B cell (primary cell): ENCODE results near the gene FAM53C. TPM values are rescaled to one million over a fixed set of nuclear protein-coding genes. Genes with fewer than 3 reads are reported as not detected.

Experiments used
- ATAC-seq: fragments of 200-7000 bp; cut with Tn5 transposase; one replicate; pipeline ENCODE4 v1.10.0; 2021; ENCODE audit warnings: low read depth, mild to moderate bottlenecking, moderate number of reproducible peaks, moderate library complexity
- CTCF ChIA-PET: fragments of 350-600 bp; sonication (Branson Sonifier 250); formaldehyde crosslinking; loops from one replicate; lab custom pipeline; 2021; ENCODE audit warnings: antibody characterized with exemption, inconsistent platforms; lab: Charles Lee
- POLR2A ChIA-PET: fragments of 350-600 bp; sonication (Branson Sonifier 250); formaldehyde crosslinking; loops from one replicate; lab custom pipeline; 2021; ENCODE audit warnings: antibody characterized with exemption; lab: Charles Lee
- DNase-seq: peaks from one replicate; pipeline ENCODE4 v3.0.0; 2013
- H2AFZ ChIP-seq: 2 replicates; pipeline ENCODE4 v1.6.1; 2012; ENCODE audit warnings: mild to moderate bottlenecking, low read depth, low read length; ENCODE audit not compliant: insufficient read depth, poor library complexity, severe bottlenecking
- H3K27ac ChIP-seq, 2 donors: 1 replicate in 1 of 2; 2 replicates in 1 of 2; pipeline ENCODE4 v1.5.1; 2012 to 2013; ENCODE audit warnings: low read length in 2 of 2, mild to moderate bottlenecking in 2 of 2, moderate library complexity in 1 of 2
- H3K27me3 ChIP-seq, 4 experiments: fragments of 200-600 bp in 1 of 4; sonication (generic) in 1 of 4; replicated peaks in 1 of 4; 1 replicate in 2 of 4; 2 replicates in 2 of 4; pipeline versions ENCODE4 v1.6.1 to v1.7.0; 2013 to 2016; ENCODE audit warnings: low read length in 3 of 4, mild to moderate bottlenecking in 2 of 4, mixed read lengths in 1 of 4, moderate library complexity in 1 of 4; ENCODE audit not compliant: insufficient read depth in 4 of 4, control insufficient read depth in 3 of 4; ENCODE audit errors: control extremely low read depth in 1 of 4
- H3K36me3 ChIP-seq, 2 experiments: replicated peaks in 1 of 2; 1 replicate in 1 of 2; 2 replicates in 1 of 2; pipeline versions ENCODE4 v1.6.1 to v1.7.1; 2013; ENCODE audit warnings: low read length in 1 of 2; ENCODE audit not compliant: insufficient read depth in 2 of 2, control insufficient read depth in 1 of 2; ENCODE audit errors: control extremely low read depth in 1 of 2, extremely low read depth in 1 of 2
- H3K4me1 ChIP-seq, 2 donors: fragments of 200-600 bp in 1 of 2; sonication (generic) in 1 of 2; 1 replicate in 1 of 2; 2 replicates in 1 of 2; pipeline versions ENCODE4 v1.5.1 to v1.6.1; 2013 to 2017; ENCODE audit warnings: low read length in 2 of 2; ENCODE audit not compliant: control insufficient read depth in 2 of 2, insufficient read depth in 2 of 2
- H3K4me2 ChIP-seq: replicated peaks from 2 replicates; pipeline ENCODE3; 2012; ENCODE audit warnings: mild to moderate bottlenecking, low read depth, low read length; ENCODE audit not compliant: poor library complexity, severe bottlenecking
- H3K4me3 ChIP-seq, 5 experiments: fragments of 200-600 bp in 1 of 5; sonication (generic) in 1 of 5; 1 replicate in 3 of 5; 2 replicates in 2 of 5; pipeline versions ENCODE4 v1.5.1 to v1.7.0; 2011 to 2016; ENCODE audit warnings: low read length in 4 of 5, mild to moderate bottlenecking in 4 of 5, low read depth in 2 of 5, control low read depth in 1 of 5, moderate library complexity in 1 of 5; ENCODE audit not compliant: insufficient read depth in 1 of 5; ENCODE audit errors: control extremely low read depth in 1 of 5, extremely low read depth in 1 of 5
- H3K79me2 ChIP-seq: fragments of 200-600 bp; sonication (generic); one replicate; pipeline ENCODE4 v1.6.0; 2016; ENCODE audit warnings: low read length; ENCODE audit not compliant: control insufficient read depth, insufficient read depth
- H3K9ac ChIP-seq: fragments of 200-600 bp; sonication (generic); 2 replicates; pipeline ENCODE4 v1.6.1; 2017; ENCODE audit warnings: mild to moderate bottlenecking, low read length, moderate library complexity
- H3K9me3 ChIP-seq, 3 donors: one replicate each; pipeline versions ENCODE4 v1.6.1 to v1.7.1; 2013; ENCODE audit warnings: low read length in 2 of 3; ENCODE audit not compliant: control insufficient read depth in 2 of 3, insufficient read depth in 1 of 3; ENCODE audit errors: control extremely low read depth in 1 of 3
- H4K20me1 ChIP-seq: 2 replicates; pipeline ENCODE4 v1.6.0; 2012; ENCODE audit warnings: mild to moderate bottlenecking, low read length; ENCODE audit not compliant: insufficient read depth, control insufficient read depth, poor library complexity, severe bottlenecking
- H3K27ac Mint-ChIP-seq: one replicate; pipeline ENCODE4 v1.8.0; 2021; ENCODE audit warnings: mixed read lengths
- H3K27me3 Mint-ChIP-seq: one replicate; pipeline ENCODE4 v1.8.0; 2021; ENCODE audit warnings: mixed read lengths
- H3K4me1 Mint-ChIP-seq: one replicate; pipeline ENCODE4 v1.8.0; 2021; ENCODE audit warnings: mixed read lengths
- H3K4me3 Mint-ChIP-seq: one replicate; pipeline ENCODE4 v1.8.0; 2021; ENCODE audit warnings: mixed read lengths
- H3K9me3 Mint-ChIP-seq: one replicate; pipeline ENCODE4 v1.8.0; 2022; ENCODE audit warnings: mixed read lengths; ENCODE audit not compliant: insufficient read depth
- CTCF ChIP-seq: fragments of 200-600 bp; IDR thresholded peaks from one replicate; pipeline ENCODE4 v1.8.0; 2022; ENCODE audit warnings: antibody characterized with exemption, mild to moderate bottlenecking
- EZH2 ChIP-seq: IDR thresholded peaks from 2 replicates; pipeline ENCODE4 v1.6.1; 2012; ENCODE audit warnings: borderline replicate concordance, low read depth, mild to moderate bottlenecking, moderate library complexity, low read length; ENCODE audit not compliant: insufficient read depth, poor library complexity, severe bottlenecking
- whole genome bisulfite sequencing: methylation state at CpG from one replicate; pipeline ENCODE4 v1.1.5; 2013; ENCODE audit warnings: missing lambda C conversion rate; ENCODE audit not compliant: insufficient coverage; 5-methylcytosine and 5-hydroxymethylcytosine counted together
- intact Hi-C: fragments of 100-400 bp; cut with micrococcal nuclease; formaldehyde crosslinking; loops from one replicate; pipeline ENCODE4 v1.10.0; 2022
- polyA plus RNA-seq: library from polyadenylated mRNA; depleted of rRNA; stranded (reverse); fragments of >200 nt; gene quantifications from 2 replicates; pipeline ENCODE4 v1.2.3, GENCODE V29; 2012
- total RNA-seq, 2 donors: library from RNA; stranded (reverse); fragments of 120-200 nt in 1 of 2; gene quantifications; 1 replicate in 1 of 2; 2 replicates in 1 of 2; pipeline versions ENCODE4 v1.2.3 to v1.2.4, GENCODE V29; 2013 to 2022

The FAM53C gene
- total and polyA plus RNA-seq, 2 donors (not counting 1 experiment from before 2014, with no cell fraction given): 29.8 to 44.9 TPM

GRCh38 chr5:138372653-138373052 lies 34.6 kb downstream of the FAM53C start:
- Histone ChIP-seq H3K79me2 (peaks cover 77% of the 10 kb centered on the region), H3K4me3 (no peak overlapping the region), H3K9ac (no peak overlapping the region), H3K9me3 (no peaks in the 10 kb centered on the region), H3K4me1 (peaks cover 13 to 17% of the 10 kb centered on the region in 2 donors), H3K27me3 (no peaks in the 10 kb centered on the region), H3K36me3 (peaks cover 1 to 38% of the 10 kb centered on the region in 2 experiments), H2AFZ (no peak overlapping the region), H4K20me1 (peaks cover 55% of the 10 kb centered on the region), H3K4me2 (no peak overlapping the region), H3K27ac (no peak overlapping the region)
- intact Hi-C loops: no loop called here
- Mint-ChIP-seq H3K27me3 (no peaks in the 10 kb centered on the region), H3K4me1 (peaks cover 27% of the 10 kb centered on the region), H3K27ac (no peak overlapping the region), H3K4me3 (no peak overlapping the region), H3K9me3 (no peaks in the 10 kb centered on the region)
- ChIA-PET POLR2A (no interaction called here), CTCF (interaction anchor here (5.8 kb wide), 1 partner anchor 19 kb away, joined by 39 read pairs; the partner anchor contains the start of gene KDM3B)
- TF ChIP-seq CTCF (no peak), EZH2 (no peak)
- ATAC-seq (no peak), DNase-seq (no peak)
- 40% methylated on average over 1 of the region's 5 CpGs for WGBS

GRCh38 chr5:138382347-138382746 lies 44.3 kb downstream of the FAM53C start:
- Mint-ChIP-seq H3K27ac (no peak overlapping the region), H3K4me1 (no peaks in the 10 kb centered on the region), H3K9me3 (no peaks in the 10 kb centered on the region), H3K4me3 (no peak overlapping the region), H3K27me3 (no peaks in the 10 kb centered on the region)
- H3K4me2 ChIP-seq: no peak overlapping the region
- intact Hi-C loops: no loop called here
- no peak overlapping the region for H3K9ac ChIP-seq
- DNase-seq (no peak), ATAC-seq (no peak)
- no peaks in the 10 kb centered on the region for H3K9me3 ChIP-seq
- H3K4me1 ChIP-seq: no peaks in the 10 kb centered on the region
- ChIA-PET POLR2A (no interaction called here), CTCF (interaction anchor here (0.6 kb wide), 1 partner anchor 8 kb away, joined by 3 read pairs; no protein-coding TSS in a partner anchor)
- no peak overlapping the region for H2AFZ ChIP-seq
- peaks cover 23 to 77% of the 10 kb centered on the region in 2 experiments for H3K36me3 ChIP-seq
- H3K4me3 ChIP-seq: no peak overlapping the region
- no peaks in the 10 kb centered on the region for H3K27me3 ChIP-seq
- peaks cover 3% of the 10 kb centered on the region for H3K79me2 ChIP-seq
- TF ChIP-seq CTCF: no peak
- TF ChIP-seq EZH2: no peak
- no peak overlapping the region for H3K27ac ChIP-seq
- no peaks in the 10 kb centered on the region for H4K20me1 ChIP-seq
- WGBS: 98% methylated on average over 6 of the region's 8 CpGs
